Spleen (tissue), 7 donors: ENCODE measurements around the gene CALY.

Experiments
- POLR2A ChIP-seq, 3 donors: fragments of 450-650 bp; IDR thresholded peaks; one replicate each; pipeline ENCODE4 v1.5.1; 2017; ENCODE audit warnings: antibody characterized with exemption in 3 of 3, mild to moderate bottlenecking in 1 of 3
- TF ChIP-seq, protein P1 (sequence below), 11 experiments: fragments of 200-600 bp in 7 of 11; fragments of 450-650 bp in 4 of 11; sonication (generic) in 4 of 11; IDR thresholded peaks in 8 of 11; conservative IDR thresholded peaks in 3 of 11; 1 replicate in 7 of 11; 2 replicates in 4 of 11; pipeline versions ENCODE4 v1.4.0 to v1.8.0; 2016 to 2021; ENCODE audit warnings: antibody characterized with exemption in 11 of 11, inconsistent platforms in 4 of 11, mild to moderate bottlenecking in 1 of 11
- donor health status: DM: no; HTN: no; CAD: no; lungs with moderate emphysema.
- donor health status: DM: no; HTN: no; CAD: no.
- donor health status: DM: no; HTN: no; CAD: no.

DNA sequence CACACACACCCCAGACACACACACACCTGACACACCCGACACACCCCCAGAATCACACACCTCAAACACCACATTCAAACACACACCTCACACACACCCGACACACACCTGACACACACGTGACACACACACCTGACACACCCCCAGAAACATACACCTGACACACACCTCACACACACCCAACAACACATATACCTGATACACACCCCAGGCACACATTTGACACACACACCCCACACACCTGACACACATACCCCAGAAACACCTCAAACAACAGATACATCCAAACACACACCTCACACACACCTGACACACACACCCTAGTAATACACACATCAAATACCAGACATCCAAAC lies 652 bp upstream of the CALY start:
- TF ChIP-seq POLR2A (IDR thresholded peaks at IDR 0.05) = no peak
- TF ChIP-seq, protein P1, sequence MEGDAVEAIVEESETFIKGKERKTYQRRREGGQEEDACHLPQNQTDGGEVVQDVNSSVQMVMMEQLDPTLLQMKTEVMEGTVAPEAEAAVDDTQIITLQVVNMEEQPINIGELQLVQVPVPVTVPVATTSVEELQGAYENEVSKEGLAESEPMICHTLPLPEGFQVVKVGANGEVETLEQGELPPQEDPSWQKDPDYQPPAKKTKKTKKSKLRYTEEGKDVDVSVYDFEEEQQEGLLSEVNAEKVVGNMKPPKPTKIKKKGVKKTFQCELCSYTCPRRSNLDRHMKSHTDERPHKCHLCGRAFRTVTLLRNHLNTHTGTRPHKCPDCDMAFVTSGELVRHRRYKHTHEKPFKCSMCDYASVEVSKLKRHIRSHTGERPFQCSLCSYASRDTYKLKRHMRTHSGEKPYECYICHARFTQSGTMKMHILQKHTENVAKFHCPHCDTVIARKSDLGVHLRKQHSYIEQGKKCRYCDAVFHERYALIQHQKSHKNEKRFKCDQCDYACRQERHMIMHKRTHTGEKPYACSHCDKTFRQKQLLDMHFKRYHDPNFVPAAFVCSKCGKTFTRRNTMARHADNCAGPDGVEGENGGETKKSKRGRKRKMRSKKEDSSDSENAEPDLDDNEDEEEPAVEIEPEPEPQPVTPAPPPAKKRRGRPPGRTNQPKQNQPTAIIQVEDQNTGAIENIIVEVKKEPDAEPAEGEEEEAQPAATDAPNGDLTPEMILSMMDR (IDR thresholded peaks at IDR 0.05 in 8 of 11, conservative IDR thresholded peaks at IDR 0.05 in 3 of 11) = no peak
